Mucosa of descending colon (tissue), 3 donors: Measurements from ENCODE around the gene SERPINB13. TPM values are rescaled to one million over a fixed set of nuclear protein-coding genes. Genes with fewer than 3 reads are reported as not detected.

ENCODE experiments used
- ATAC-seq: fragments of 200-7000 bp; cut with Tn5 transposase; one replicate; pipeline ENCODE4 v1.9.1; 2020; ENCODE audit warnings: mild to moderate bottlenecking, moderate library complexity
- DNase-seq, 3 donors: peaks; one replicate each; pipeline ENCODE4 v3.0.0-alpha.2; 2020
- H3K36me3 ChIP-seq: fragments of 200-600 bp; one replicate; pipeline ENCODE4 v1.8.0; 2021; ENCODE audit warnings: low read depth, mild to moderate bottlenecking
- H3K4me1 ChIP-seq: fragments of 200-600 bp; one replicate; pipeline ENCODE4 v1.8.0; 2021; ENCODE audit warnings: low read depth, mild to moderate bottlenecking
- H3K4me3 ChIP-seq: fragments of 200-600 bp; one replicate; pipeline ENCODE4 v1.8.0; 2021; ENCODE audit warnings: mild to moderate bottlenecking
- H3K9me3 ChIP-seq: fragments of 200-600 bp; one replicate; pipeline ENCODE4 v1.8.0; 2021; ENCODE audit warnings: mild to moderate bottlenecking
- intact Hi-C, 2 donors: fragments of 100-400 bp; cut with DNase I in 1 of 2; cut with micrococcal nuclease in 1 of 2; formaldehyde crosslinking; loops; one replicate each; pipeline versions ENCODE4 v1.11.0 to v1.11.1; 2022; cut with DNase I, micrococcal nuclease
- total RNA-seq, 3 donors: library from RNA; stranded (reverse); fragmentation: NEBNext Ultra II Directional in 2 of 3; extraction: Animal tissue kit (Norgen Biotek cat#: 25700) in 2 of 3; gene quantifications; one replicate each; pipeline versions ENCODE4 v1.2.1 to v1.2.4, GENCODE V29; 2021 to 2023
- TF ChIP-seq, protein P1 (sequence below): fragments of 200-600 bp; IDR thresholded peaks from one replicate; pipeline ENCODE4 v1.8.0; 2022; ENCODE audit warnings: antibody characterized with exemption, mild to moderate bottlenecking
- donor health status: DM: no; HTN: no; CAD: no; lungs with moderate emphysema.
- donor health status: DM: no; HTN: no; CAD: no.
- donor health status: DM: no; HTN: yes; CAD: no.

The SERPINB13 gene
- total RNA-seq, 3 donors from 2014 or later: not detected

GRCh38 chr18:63550068-63550467 is 37.1 kb upstream of the SERPINB13 start:
- no peaks in the 10 kb centered on the region for H3K9me3 ChIP-seq
- no peaks in the 10 kb centered on the region for H3K4me1 ChIP-seq
- ATAC-seq: no peak
- intact Hi-C loops: no loop called here
- H3K36me3 ChIP-seq: no peaks in the 10 kb centered on the region
- no peak for DNase-seq
- no peak overlapping the region for H3K4me3 ChIP-seq
- TF ChIP-seq, protein P1, sequence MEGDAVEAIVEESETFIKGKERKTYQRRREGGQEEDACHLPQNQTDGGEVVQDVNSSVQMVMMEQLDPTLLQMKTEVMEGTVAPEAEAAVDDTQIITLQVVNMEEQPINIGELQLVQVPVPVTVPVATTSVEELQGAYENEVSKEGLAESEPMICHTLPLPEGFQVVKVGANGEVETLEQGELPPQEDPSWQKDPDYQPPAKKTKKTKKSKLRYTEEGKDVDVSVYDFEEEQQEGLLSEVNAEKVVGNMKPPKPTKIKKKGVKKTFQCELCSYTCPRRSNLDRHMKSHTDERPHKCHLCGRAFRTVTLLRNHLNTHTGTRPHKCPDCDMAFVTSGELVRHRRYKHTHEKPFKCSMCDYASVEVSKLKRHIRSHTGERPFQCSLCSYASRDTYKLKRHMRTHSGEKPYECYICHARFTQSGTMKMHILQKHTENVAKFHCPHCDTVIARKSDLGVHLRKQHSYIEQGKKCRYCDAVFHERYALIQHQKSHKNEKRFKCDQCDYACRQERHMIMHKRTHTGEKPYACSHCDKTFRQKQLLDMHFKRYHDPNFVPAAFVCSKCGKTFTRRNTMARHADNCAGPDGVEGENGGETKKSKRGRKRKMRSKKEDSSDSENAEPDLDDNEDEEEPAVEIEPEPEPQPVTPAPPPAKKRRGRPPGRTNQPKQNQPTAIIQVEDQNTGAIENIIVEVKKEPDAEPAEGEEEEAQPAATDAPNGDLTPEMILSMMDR: no peak

DNA sequence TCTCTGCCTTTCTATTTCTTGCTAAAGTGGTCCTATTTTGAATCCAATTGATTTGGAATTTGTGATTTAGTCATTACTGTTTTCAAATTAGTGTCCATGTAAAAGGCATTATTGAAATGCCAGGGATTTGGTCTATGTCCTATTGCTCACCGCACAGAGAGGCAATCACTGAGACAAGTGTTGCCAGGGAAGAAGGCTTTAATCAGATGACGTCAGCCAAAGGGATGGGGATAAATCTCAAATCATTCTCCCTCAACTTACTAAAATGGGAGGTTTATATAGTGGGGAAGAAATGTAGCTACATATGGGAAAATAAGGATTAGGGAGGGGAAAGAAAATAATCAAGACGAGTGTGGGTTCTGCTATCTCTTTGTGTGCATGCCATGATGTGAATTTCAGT is 35.4 kb upstream of the SERPINB13 start:
- H3K4me1 ChIP-seq: no peaks in the 10 kb centered on the region
- no peak for DNase-seq
- no peaks in the 10 kb centered on the region for H3K9me3 ChIP-seq
- no peaks in the 10 kb centered on the region for H3K36me3 ChIP-seq
- TF ChIP-seq, protein P1: no peak
- intact Hi-C loops: no loop called here
- no peak for ATAC-seq
- H3K4me3 ChIP-seq: no peak overlapping the region

DNA sequence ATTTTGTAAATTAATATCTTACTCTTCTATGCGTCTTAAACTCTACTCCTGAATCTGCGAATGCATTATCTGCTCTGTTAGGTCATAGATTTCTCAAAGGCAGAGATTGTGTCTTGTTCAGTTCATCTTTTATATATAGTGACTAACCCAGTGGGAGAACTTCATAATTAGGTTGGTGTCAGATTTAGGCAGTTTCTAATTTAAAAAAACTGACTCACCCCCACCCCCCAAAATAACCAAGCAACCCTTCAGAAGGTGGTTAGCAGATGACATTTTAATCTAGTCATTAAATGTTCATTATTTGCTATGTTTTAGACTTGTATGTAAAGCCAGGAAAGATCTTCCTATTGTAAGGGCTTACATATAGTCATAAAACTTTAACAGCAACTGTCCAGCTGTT is 34.6 kb upstream of the SERPINB13 start:
- Histone ChIP-seq H3K36me3 (no peaks in the 10 kb centered on the region), H3K9me3 (no peaks in the 10 kb centered on the region), H3K4me3 (no peak overlapping the region), H3K4me1 (no peaks in the 10 kb centered on the region)
- DNase-seq: no peak
- intact Hi-C loops: no loop called here
- ATAC-seq: no peak
- TF ChIP-seq, protein P1: no peak

DNA sequence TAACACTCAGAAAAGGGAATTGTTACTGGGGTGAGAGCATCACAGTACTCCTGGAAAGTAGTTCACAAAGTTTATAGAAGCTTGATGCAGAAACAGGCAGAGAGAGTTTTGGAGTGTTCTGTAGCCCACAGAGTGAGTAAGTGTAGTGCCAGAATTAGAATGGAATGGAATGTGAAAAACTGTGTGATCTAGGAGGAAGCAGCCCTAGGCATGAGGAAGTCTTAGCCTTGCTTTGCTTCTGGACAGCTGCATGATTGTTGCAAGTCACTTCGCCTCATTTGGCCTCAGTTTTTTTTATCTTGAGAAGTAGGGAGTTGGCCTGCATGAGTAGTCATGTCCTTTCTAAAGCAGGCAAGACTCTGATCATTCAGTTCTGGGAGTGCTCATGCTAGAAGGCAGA is 34.1 kb upstream of the SERPINB13 start:
- DNase-seq: peak in 1 of 3 donors; percentile 4
- H3K9me3 ChIP-seq: no peaks in the 10 kb centered on the region
- intact Hi-C loops: no loop called here
- H3K4me3 ChIP-seq: no peak overlapping the region
- H3K4me1 ChIP-seq: no peaks in the 10 kb centered on the region
- no peaks in the 10 kb centered on the region for H3K36me3 ChIP-seq
- no peak for ATAC-seq
- TF ChIP-seq, protein P1: no peak

DNA sequence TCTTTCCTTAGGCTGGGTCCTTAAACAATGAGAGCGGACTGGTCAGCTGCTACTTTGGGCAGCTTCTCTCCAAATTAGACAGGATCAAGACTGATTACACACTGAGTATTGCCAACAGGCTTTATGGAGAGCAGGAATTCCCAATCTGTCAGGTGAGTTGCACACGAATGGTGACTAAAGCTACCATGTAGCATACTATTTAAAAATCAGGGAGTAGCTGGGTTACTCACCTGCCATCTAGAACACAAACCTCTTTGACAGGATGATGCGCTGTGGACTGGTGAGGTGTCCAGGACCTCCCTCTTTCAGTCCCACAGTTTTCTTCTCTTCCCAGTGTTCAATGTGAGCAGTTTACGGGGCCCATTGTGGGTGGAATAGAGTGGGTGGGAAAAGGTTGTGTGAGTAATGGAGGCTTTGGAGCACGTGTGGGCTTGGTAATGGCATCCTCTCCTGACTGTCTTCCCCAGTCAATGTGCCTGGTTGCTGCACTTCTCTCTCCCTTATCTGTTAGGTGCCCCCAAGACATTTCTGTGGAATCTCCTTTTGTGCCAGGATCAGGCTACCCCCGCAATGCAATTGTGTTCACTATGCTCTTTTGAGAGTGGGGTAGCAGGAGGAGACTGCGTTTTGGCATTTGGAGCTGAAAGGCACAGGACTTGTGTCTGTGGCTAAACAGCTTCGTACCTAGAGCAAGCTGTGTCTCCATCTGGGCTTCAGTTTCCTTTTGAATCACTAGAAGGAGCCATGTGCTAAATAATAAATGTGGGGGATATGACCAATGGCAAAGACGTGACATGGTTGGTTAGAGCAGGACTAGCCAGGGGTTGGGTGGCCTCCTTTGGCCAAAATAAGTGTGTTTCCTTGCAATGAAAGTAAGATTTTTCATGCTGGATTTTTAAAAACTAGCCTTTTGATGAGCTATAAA is 27.3 kb upstream of the SERPINB13 start:
- H3K36me3 ChIP-seq: no peaks in the 10 kb centered on the region
- DNase-seq: no peak
- H3K4me3 ChIP-seq: no peak overlapping the region
- TF ChIP-seq, protein P1: no peak
- H3K4me1 ChIP-seq: no peaks in the 10 kb centered on the region
- no peaks in the 10 kb centered on the region for H3K9me3 ChIP-seq
- no peak for ATAC-seq
- intact Hi-C loops: no loop called here
